ENCODE results near the gene WSB2.

The WSB2 gene

GRCh38 chr12:117985182-117985581 is 75.8 kb downstream of the WSB2 start:
- DNase-seq: no peak
